Heart right ventricle (tissue), 16 donors: ENCODE results near the gene NSMCE1. TPM values are rescaled to one million over a fixed set of nuclear protein-coding genes. Genes with fewer than 3 reads are reported as not detected.

ENCODE experiments used
- ATAC-seq, 8 donors: fragments of 200-7000 bp; cut with Tn5 transposase; one replicate each; pipeline ENCODE4 v1.9.1; 2020; ENCODE audit warnings: mild to moderate bottlenecking in 8 of 8, moderate library complexity in 8 of 8, moderate number of reproducible peaks in 1 of 8
- DNase-seq, 2 donors: peaks; one replicate each; pipeline ENCODE4 v3.0.0-alpha.2; 2020
- H3K27ac ChIP-seq, 10 donors: fragments of 200-600 bp; sonication (generic) in 2 of 10; one replicate each; pipeline versions ENCODE4 v1.5.0 to v1.8.0; 2020 to 2022; ENCODE audit warnings: mild to moderate bottlenecking in 3 of 10
- H3K27me3 ChIP-seq, 7 donors: fragments of 200-600 bp; one replicate each; pipeline ENCODE4 v1.8.0; 2021 to 2022; ENCODE audit warnings: mild to moderate bottlenecking in 2 of 7
- H3K36me3 ChIP-seq, 9 donors: fragments of 200-600 bp; sonication (generic) in 1 of 9; one replicate each; pipeline versions ENCODE4 v1.5.0 to v1.8.0; 2020 to 2022; ENCODE audit warnings: mild to moderate bottlenecking in 2 of 9
- H3K4me1 ChIP-seq, 9 donors: fragments of 200-600 bp; sonication (generic) in 1 of 9; one replicate each; pipeline versions ENCODE4 v1.5.0 to v1.8.0; 2020 to 2022; ENCODE audit warnings: mild to moderate bottlenecking in 4 of 9
- H3K4me3 ChIP-seq, 10 donors: fragments of 200-600 bp; sonication (generic) in 2 of 10; one replicate each; pipeline versions ENCODE4 v1.5.0 to v1.8.0; 2020 to 2022; ENCODE audit warnings: mild to moderate bottlenecking in 7 of 10, moderate library complexity in 2 of 10
- H3K9me3 ChIP-seq, 11 donors: fragments of 200-600 bp in 10 of 11; sonication (generic) in 2 of 11; one replicate each; pipeline versions ENCODE4 v1.5.0 to v1.8.0; 2013 to 2022; ENCODE audit warnings: mild to moderate bottlenecking in 2 of 11, control low read depth in 1 of 11, moderate library complexity in 1 of 11
- WGBS, 2 donors: extraction: QIAGEN DNeasy Blood & Tissue Kit; methylation state at CpG; one replicate each; pipeline ENCODE4 v1.1.7; 2013; ENCODE audit warnings: inconsistent platforms in 1 of 2; 5-methylcytosine and 5-hydroxymethylcytosine counted together
- intact Hi-C, 10 donors: fragments of 100-400 bp; cut with DNase I; formaldehyde crosslinking; loops; one replicate each; pipeline versions ENCODE4 v1.11.1 to v1.14.2; 2022
- polyA plus RNA-seq, 2 donors: library from polyadenylated mRNA; stranded (reverse); fragments of 200-250 nt; gene quantifications; one replicate each; pipeline ENCODE4 v1.2.3, GENCODE V29; 2013
- total RNA-seq, 10 donors: library from RNA; stranded (reverse); fragmentation: NEBNext Ultra II Directional in 3 of 10; extraction: Animal tissue kit (Norgen Biotek cat#: 25700) in 3 of 10; gene quantifications; one replicate each; pipeline versions ENCODE4 v1.2.1 to v1.2.4, GENCODE V29; 2021 to 2023
- TF ChIP-seq, protein P1 (sequence below), 9 donors: fragments of 200-600 bp; sonication (generic) in 2 of 9; IDR thresholded peaks; one replicate each; pipeline versions ENCODE4 v1.5.0 to v1.8.0; 2021 to 2022; ENCODE audit warnings: antibody characterized with exemption in 9 of 9, mild to moderate bottlenecking in 5 of 9, moderate library complexity in 1 of 9
- donor health status: Arrhythmogenic right ventricular cardiomyopathy.
- donor health status: ischemic (EF 13 %, LVEDD 7.1; RV severe dilation, severe dysfunction).
- donor health status: healthy with polysubstance abuse.
- donor health status: DM: no; HTN: yes; CAD: no.
- donor health status: DM: no; HTN: no; CAD: no.
- donor health status: ischemic (EF 25% LVEDD 6.9; RV normal size, moderate dysfunction).
- donor health status: ischemic (EF 25% LVEDD 5.7; RV mildly dilated, moderate dysfunction).
- donor health status: healthy.
- donor health status: DM: yes; HTN: yes; CAD: no.
- donor health status: Ischemic cardiomyopathy.
- donor health status: ischemic (EF 35%, LVEDD 5.7; RV mildly dilated, moderate dysfunction).
- donor health status: nonischemic (EF 11% LVEDD 7.7; RV severe dilation, severe dysfunction).
- donor health status: DM: yes; HTN: yes; CAD: no.
- donor health status: PGD.
- donor health status: ischemic (EF 29% LVEDD 5.4; RV normal size, mild dysfunction).
- donor health status: nonischemic (EF 23%, LVEDD 6.1; RV moderate dilation, normal function).

Gene NSMCE1
- total and polyA plus RNA-seq, 12 donors: 33.5 to 57.1 (median 38.1) TPM

DNA sequence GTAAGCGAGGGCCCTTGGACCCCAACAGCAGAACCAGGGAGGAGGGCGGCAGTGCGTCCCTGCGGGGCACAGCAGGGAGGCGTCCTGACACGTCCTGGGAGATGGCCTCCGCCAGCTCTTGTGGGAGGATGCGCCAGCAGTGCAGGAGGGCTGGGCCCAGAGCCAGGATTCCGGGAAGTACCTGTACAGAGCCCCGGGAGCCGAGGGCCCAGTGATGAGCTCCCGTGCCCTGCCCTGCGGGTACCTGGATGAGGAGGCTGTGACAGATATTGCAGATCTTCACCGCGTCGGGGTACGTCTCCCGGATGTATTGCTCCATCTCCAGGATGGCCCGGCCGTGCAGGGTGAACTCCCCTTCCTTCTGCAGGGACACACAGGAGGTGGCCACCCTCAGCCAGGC, 42.1 kb downstream of the NSMCE1 start:
- Histone ChIP-seq H3K36me3 (peaks cover 0 to 51% (median 10%) of the 10 kb centered on the region in 9 donors), H3K27ac (no peak overlapping the region), H3K9me3 (no peaks in the 10 kb centered on the region), H3K4me3 (no peak overlapping the region), H3K27me3 (no peaks in the 10 kb centered on the region), H3K4me1 (peaks cover 5 to 46% (median 27%) of the 10 kb centered on the region in 9 donors)
- TF ChIP-seq, protein P1, sequence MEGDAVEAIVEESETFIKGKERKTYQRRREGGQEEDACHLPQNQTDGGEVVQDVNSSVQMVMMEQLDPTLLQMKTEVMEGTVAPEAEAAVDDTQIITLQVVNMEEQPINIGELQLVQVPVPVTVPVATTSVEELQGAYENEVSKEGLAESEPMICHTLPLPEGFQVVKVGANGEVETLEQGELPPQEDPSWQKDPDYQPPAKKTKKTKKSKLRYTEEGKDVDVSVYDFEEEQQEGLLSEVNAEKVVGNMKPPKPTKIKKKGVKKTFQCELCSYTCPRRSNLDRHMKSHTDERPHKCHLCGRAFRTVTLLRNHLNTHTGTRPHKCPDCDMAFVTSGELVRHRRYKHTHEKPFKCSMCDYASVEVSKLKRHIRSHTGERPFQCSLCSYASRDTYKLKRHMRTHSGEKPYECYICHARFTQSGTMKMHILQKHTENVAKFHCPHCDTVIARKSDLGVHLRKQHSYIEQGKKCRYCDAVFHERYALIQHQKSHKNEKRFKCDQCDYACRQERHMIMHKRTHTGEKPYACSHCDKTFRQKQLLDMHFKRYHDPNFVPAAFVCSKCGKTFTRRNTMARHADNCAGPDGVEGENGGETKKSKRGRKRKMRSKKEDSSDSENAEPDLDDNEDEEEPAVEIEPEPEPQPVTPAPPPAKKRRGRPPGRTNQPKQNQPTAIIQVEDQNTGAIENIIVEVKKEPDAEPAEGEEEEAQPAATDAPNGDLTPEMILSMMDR (IDR thresholded peaks at IDR 0.05): no peak
- WGBS, 2 donors: 89 to 91% methylated on average over 20 of the region's 20 CpGs
- no peak for ATAC-seq
- intact Hi-C loops: no loop called here
- no peak for DNase-seq

DNA sequence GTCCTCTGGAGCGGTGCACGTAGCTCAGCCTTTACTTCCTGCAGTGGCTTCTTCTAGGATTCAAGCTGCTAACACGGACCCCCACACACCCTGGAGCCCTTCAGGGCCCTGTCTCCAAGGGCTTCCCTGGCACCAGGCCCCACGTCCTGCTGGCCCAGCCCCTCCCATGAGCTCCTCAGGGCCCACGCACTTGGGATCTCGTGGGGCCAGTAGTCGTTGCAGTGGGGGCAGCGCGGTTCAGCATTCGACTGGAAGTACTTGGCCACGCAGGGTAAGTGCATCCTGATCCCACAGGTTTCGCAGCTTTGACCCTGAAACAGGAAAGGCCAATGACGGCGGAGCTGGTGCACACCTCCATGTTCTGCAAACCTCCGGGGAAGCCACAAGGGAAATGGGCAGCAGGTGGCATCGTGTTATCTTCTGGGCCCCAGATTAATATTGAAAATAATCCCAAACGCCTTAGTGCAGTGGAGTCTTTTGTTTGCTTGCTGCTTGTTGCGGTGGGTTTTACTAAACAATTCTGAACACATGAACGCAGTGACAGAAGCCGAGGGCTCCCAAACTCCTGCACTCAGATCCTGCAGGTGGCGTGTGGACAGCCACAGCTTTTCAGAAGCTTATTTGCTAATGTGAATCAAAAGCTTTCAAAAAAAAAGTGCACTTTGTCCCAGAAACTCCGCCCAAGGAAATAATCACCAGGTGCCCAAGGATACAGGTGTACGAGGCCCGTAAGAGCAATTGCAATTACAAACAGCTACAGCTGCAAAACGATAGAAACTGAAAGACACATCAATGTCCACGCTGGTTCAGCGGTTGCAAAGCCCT, 42.8 kb downstream of the NSMCE1 start:
- TF ChIP-seq, protein P1 (IDR thresholded peaks at IDR 0.05): no peak
- no peaks in the 10 kb centered on the region for H3K9me3 ChIP-seq
- ATAC-seq (no peak), DNase-seq (no peak)
- 80 to 82% methylated on average over 27 of the region's 27 CpGs for WGBS, 2 donors
- intact Hi-C loops: no loop called here
- H3K4me3 ChIP-seq: no peak overlapping the region
- H3K36me3 ChIP-seq: peaks cover 0 to 51% (median 10%) of the 10 kb centered on the region in 9 donors
- peaks cover 7 to 38% (median 27%) of the 10 kb centered on the region in 9 donors for H3K4me1 ChIP-seq
- no peaks in the 10 kb centered on the region for H3K27me3 ChIP-seq
- no peak overlapping the region for H3K27ac ChIP-seq

DNA sequence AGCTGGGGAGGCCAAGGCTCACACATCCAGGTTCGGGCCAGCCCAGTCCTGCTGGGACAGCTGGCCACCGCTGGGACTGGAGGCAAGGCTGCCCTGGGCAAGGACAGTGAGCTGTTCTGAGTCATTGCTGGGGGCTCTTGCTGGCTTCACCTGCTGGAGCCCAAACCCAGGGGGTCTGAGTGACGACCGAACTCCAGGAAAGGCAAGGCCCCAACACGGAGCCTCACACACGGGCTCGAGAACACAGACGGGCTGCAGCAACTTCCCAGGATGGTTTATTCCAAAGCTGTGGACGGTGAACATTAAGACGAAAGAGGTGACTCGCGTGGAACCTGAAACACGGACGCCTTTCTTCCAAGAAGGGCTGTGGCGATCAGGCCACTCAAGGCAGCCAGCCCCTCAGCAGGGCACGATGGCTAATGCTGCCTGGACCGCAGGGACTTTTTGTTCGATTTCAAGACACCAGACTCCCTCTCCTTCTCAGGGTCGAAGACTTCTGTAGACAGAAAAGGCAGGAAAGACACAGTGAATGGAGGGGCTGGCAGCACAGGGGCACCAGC, 43.8 kb downstream of the NSMCE1 start:
- 85 to 91% methylated on average over 19 of the region's 19 CpGs for WGBS, 2 donors
- H3K27ac ChIP-seq: no peak overlapping the region

DNA sequence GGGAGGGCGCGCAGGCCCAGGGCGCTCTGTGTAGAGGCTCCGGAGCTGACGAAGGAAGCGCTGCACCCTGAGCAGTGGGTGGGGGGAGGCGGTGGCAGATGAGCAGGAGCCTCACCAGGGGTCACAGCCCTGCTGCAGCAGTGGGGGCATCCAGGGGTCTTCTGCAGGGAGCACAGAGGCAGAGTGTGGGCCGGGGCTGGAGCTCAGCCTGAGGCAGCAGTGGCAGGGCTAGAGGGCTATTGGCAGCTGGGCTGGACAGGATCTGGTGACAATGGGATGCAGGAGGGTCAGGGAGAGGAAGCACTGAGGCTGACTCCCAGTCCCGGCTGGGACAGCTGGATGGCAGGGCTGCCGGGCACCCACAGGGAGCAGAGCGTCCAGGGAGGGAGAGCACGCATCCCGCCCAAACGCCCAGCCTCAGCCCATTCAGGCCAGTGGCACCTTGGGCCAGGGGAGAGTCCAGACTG, 44.3 kb downstream of the NSMCE1 start:
- Histone ChIP-seq H3K27me3 (no peaks in the 10 kb centered on the region), H3K9me3 (no peaks in the 10 kb centered on the region), H3K27ac (no peak overlapping the region), H3K4me3 (no peak overlapping the region), H3K36me3 (peaks cover 0 to 54% (median 7%) of the 10 kb centered on the region in 9 donors), H3K4me1 (peaks cover 7 to 28% (median 21%) of the 10 kb centered on the region in 9 donors)
- no peak for ATAC-seq
- TF ChIP-seq, protein P1 (IDR thresholded peaks at IDR 0.05): no peak
- WGBS, 2 donors: 93 to 94% methylated on average over 14 of the region's 14 CpGs
- no peak for DNase-seq
- intact Hi-C loops: no loop called here

More for the DNA sequence above, 43.8 kb downstream of the NSMCE1 start:
- no peak overlapping the region for H3K4me3 ChIP-seq
- intact Hi-C loops: no loop called here
- ATAC-seq (no peak), DNase-seq (no peak)
- TF ChIP-seq, protein P1 (IDR thresholded peaks at IDR 0.05): no peak
- H3K27me3 ChIP-seq: no peaks in the 10 kb centered on the region
- H3K36me3 ChIP-seq: peaks cover 0 to 49% (median 7%) of the 10 kb centered on the region in 9 donors
- peaks cover 7 to 33% (median 26%) of the 10 kb centered on the region in 9 donors for H3K4me1 ChIP-seq
- H3K9me3 ChIP-seq: no peaks in the 10 kb centered on the region
